Stimulated activated CD8-positive, alpha-beta memory T cell treated with anti-CD3 and anti-CD28 coated beads, Interleukin-15, amount 100 ng/mL, for 1 hour (primary cell): ENCODE data around the gene CDK1.

Source experiments
- DNase-seq: peaks from one replicate; pipeline ENCODE4 v3.0.0-alpha.2; 2020; ENCODE audit warnings: low read depth

CDK1 gene

DNA sequence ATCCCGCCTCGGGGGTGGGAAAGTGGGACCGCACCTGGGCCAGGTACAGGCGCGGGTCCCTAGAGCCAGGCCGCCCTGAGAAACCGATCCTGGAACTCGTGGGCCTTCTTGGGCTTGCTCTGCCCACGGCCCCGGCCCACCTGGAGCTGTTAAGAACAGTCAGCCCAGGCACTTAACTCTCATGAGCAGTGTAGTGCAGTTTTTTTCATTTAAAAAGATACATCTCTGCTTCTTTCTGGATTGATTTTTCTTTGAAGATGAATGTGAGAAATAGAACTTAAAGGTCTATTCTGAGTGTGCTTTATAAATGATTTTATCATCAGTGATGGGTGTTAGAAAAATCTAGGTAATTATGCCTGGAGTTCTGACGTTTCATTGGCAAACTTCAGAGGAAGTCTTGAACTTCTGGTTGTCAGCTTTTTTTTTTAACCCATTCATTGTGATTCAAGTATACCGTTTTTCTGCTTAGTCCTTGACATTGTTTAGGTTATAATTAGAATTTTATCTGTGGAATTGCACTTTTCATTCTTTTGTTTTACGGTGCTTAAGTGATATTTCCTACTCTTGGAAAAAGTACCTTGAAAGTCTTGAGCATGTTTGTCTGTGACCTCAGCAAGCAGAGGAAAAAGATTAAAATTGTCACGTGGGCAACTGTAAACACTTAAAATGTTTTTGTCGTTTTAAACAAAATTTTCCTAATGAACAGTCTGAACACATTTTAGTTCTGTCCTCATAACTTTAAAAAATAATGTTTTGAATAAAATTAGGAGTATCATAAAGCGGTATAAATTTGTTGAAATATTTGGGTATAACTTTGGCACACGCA, 906 bp downstream of the CDK1 start:
- no peak for DNase-seq

DNA sequence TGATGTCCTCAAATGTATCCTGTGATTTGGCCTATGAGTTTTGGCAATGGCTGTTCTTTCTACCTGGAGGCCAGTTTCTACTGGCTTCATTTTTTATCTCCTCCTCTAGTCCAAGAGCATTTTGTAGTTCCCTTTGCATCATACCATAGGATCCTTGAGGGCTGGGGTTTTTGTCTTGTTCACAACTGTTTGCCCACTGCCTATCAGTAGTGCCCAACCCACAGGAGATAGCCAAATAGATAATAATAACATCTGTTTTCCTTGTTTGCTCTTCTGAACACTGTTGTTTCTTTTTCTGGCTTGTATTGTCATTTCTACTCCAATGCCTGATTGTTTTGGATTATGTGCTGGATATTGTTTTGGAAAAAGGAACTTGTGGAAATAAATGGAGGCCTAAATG, 3.4 kb downstream of the CDK1 start:
- no peak for DNase-seq

DNA sequence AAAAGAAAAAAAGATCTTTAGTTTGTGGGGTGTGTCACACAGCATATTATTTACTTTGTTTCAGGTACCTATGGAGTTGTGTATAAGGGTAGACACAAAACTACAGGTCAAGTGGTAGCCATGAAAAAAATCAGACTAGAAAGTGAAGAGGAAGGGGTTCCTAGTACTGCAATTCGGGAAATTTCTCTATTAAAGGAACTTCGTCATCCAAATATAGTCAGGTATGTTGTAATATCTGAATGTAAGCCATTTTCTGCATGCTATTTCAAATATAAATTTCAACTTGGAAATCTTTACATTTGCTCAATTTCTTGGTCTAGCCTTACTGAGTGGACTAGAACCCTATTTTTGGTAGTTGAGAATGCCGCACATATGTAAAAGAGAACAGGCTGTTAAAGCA, 6.4 kb downstream of the CDK1 start:
- no peak for DNase-seq

DNA sequence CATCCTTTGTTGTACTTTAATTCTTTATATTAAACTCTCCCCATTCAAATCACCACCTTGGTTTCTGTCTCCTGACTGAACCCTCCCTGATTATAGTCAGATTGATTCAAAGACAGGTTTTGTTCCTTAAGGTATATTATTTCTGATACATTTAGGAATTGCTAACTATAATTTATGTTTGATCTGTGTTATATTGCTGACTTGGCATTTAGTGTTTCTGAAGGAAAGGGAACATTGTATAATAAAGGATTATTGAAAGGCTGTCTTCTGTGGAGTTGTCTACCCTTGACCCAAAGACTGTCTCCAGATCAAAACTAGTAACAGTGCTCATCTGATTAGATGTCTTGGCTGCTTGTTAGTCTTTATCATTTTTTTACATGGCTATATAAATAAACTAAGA, 10.3 kb downstream of the CDK1 start:
- no peak for DNase-seq

DNA sequence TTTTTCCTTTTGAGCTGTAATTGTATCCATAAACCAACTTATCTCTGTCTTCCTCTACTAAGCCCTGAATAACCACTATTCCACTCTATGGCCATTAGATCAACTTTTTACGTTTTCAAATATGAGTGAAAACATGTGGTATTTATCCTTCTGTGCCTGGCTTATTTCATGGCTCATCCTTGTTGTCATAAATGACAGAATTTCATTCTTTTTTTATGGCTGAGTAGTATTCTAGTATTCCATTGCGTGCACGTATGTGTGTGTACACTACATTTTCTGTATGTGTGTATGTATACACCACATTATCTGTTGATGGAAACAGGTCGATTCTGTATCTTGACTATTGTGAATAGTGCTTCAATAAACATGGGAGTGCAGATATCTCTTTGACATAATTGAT, 11.1 kb downstream of the CDK1 start:
- DNase-seq: no peak

DNA sequence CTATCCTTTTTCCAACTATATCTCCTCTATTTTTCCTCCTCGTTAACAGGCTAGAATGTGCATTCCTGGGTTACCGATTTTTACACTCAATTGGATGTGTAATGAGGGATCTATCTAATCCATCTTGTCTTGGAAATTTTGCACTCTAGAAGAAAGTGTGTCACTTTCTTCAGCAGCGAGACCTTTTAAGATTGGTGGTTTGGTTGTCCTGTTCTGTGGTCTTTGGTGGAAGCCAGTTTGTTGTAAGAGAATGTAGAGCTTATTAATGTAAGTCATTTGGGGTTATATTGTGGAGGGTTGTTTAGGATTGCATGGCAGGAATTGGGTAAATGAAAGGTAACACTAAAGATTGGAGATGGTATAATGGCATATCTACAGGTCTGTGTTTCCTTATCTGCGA, 16.7 kb downstream of the CDK1 start:
- DNase-seq: no peak

DNA sequence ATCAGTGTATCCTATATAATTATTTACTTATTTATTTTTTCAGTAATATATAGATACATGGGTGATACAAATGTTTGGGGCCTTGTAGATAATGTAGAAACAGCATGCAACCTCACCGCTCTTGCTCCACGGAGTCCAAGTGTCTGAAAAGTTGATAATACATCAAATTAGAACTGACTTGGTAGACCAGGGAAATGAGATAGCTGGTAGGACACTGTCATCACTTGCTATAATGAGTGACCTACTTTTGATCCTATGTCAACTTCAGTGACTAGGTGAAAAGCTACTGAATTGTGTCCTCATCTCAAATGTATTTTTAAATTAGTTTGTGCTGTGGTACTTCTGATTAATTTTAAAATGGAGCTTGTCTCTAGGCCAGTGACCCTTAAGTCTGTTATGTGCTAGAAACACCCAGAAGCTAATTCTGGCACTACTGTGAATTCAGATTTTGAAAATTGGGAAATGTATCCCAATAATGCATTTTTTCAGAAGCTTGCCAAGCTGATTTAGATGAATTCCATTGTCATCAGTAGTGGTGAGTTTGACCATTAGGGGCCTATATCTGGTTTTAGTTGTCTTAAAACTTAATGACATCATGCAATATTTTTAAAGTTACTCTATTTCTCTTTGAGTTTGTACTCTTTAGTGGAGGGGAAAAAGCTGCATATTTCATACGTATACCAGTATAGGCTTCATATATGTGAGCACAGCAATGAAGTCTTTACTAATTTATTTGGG, 17.4 kb downstream of the CDK1 start:
- no peak for DNase-seq

DNA sequence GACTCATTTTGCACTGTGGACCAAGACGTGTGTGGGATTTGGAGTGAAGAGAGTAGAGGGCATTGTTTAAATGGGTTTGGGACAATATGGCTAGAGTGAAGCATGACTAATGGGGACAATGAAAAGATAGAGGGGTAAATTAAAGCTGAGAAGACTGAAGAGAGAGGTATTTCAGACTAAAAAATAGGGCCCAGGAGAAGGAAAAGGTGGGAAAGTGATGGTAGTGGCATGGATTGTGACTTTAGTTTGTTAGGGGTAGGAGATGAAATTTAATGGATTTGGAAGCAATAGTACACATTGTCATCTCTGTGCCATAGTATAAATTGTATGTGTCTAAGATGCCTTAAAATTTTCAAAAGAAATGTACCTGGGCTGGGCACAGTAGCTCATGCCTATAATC, 18.2 kb downstream of the CDK1 start:
- DNase-seq: no peak

DNA sequence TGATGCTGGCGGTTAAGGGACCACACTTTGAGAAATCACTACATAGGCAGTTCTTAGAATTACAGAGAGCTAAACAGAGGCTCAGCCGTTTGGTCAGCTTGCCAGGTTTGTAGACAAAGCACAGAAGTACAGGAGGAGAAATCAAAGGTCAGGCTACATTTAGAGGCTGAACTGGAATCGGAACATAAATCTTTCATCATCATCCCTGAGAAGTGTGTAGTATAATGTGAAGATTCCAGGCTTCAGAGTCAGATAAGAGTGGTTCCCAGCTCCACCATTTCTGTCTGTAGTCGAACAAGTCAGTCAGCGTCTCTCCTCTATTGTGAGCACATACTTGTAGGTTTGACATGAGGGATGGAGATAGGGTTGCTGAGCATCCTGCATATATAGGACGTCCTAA, 18.9 kb downstream of the CDK1 start:
- DNase-seq: no peak

DNA sequence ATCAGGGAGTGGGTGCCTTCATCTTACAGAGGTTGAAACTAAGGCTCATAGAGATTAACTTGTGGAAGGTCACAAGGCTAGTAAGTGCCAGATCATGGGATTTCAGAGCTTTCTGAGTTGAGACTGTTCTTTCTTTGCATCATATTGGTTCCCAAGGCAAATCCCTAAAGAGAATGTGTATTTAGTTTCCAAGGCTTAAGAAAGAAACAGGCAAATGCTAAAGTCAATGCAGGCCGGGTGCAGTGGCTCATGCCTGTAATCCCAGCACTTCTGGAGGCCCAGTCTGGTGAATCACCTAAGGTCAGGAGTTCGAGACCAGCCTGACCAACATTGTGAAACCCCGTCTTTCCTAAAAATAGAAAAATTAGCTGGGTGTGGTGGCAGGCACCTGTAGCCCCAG, 19.8 kb downstream of the CDK1 start:
- DNase-seq: no peak

DNA sequence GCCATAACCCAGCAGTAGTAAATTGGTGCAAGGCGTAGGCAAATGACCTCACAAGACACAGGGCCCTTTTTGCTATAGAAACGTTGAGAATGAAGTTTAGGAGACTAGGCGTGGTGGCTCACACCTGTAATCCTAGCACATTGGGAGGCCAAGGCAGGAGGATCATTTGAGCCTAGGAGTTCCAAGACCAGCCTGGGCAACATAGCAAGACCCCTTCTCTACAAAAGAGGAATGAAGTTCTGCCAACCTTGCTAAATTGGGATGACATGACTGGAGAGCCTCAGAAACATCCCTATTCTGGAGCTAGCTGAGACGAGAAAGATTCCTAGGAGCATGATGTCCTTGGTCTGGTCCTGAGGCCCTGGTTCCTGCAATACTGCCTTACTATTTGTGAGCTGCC, 20.6 kb downstream of the CDK1 start:
- DNase-seq: no peak

DNA sequence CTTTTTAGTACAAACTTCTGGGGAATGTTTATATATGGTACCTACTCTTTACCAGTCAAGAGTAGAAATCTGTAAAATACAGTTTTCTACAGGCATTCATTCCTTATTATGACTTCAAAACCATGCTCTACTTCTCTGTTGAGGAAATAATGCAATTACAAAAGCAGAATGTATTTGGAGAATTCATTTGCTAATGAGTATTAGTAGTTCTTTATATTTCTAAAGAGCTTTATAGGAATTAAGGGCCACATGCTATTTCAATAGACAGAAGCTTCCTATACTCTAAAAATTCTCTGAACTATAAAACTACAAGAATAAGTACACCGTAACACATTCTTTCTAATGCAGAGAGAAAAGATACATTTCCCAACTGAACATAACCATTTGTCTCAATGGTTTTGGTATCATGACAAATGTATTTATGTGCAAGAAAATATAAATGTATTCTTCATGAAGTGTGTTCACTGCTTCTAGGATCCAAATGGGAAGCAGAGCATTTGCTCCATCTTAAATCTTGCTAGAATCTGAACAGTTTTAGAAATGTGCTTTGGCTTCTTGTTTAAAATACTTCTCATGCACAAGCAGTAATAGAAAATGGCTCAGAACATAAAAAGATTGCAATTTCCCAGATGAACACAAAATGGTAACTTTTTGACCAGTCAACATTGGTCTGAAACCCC, 21.8 kb downstream of the CDK1 start:
- no peak for DNase-seq

DNA sequence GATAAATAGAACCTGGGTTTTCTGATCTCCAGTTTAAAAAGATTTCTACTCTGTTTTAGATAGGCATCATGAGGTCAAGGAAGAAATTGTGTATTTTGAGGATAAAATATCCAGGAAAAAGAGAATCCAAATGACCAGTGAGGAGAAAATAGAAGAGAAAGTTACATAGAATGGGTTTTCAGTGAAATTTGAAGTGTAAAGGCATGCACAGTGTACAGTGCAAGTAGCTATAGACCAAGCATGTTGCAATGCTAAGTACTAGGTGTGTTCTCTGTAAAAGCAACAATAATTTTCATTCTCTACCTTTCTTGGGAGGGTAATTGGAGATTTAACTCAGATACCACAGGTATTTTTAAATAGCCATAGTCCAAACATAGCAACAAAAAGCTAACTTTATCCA, 22.6 kb downstream of the CDK1 start:
- no peak for DNase-seq

DNA sequence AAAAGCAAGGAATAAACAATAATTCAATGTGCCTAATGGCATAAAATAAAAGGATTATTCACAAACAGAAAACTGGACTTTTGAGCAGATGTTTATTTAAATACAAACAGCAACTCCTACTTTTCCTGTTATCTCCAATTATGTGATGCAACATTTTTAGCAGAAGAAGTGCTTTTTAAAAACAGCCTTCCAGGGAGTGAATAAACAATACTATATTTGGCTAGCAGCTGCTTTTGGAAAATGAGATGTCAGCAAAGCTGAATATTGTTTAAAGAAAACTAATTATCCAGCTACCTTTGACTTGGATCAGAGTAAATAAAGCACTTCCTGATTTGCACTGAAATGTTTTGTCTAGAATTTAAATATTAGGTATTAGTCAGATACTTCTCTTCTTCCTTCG, 23.2 kb downstream of the CDK1 start:
- DNase-seq: no peak

DNA sequence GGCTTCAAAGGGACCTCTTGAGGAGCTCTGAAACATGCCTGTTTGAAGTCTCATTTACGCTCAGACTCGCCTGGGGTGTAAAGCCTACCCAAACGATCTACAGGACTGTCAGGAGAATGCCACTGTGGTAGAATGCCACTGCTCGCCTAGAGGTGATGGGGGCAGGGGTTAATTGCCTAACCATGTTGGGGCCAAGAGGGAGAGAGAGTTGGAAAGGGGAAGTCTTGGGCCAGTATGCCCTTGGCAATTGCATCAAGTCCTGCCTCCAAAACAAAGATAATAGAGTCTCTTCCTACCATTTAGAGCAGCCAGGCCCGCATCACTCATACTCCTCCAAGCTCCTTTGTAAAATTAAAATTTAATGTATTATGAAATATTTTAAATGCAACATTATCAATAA, 25.2 kb downstream of the CDK1 start:
- no peak for DNase-seq

DNA sequence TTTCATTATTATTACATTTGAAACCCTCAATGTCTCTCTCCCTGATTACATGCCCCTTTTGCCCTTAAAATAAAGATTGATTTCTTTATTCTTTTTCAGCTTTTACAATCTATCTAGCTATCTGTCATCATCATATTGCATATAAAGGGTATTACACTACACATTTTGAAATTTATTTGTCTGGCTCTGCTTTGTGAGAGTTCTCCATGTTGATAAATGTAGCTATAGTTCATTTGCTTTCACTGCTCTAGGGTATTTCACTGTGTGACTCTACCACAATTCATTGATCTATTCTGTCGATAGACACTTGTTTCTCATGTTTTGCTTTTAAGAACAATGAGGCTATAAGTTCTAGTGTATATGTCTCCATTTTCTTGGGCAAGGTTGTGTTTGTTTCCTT, 25.6 kb downstream of the CDK1 start:
- no peak for DNase-seq

DNA sequence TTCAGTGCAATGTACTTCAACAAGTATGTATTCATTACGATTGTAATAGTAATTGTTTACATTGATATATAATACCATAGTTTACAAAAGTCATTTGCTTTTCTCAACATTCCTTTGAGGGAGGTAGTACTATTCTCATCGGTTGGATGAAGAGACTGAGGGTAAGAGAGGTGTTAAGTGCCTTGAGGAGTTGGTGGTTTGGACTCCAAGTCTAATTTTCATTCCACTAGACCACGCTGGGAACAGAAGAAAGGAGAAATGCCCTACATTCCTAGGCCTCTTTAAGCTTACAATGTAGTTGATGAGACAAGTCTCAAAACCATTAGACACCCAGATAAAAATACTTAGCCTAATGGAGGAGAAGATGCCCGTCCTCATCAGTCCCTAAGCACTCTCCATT, 28.6 kb downstream of the CDK1 start:
- no peak for DNase-seq

DNA sequence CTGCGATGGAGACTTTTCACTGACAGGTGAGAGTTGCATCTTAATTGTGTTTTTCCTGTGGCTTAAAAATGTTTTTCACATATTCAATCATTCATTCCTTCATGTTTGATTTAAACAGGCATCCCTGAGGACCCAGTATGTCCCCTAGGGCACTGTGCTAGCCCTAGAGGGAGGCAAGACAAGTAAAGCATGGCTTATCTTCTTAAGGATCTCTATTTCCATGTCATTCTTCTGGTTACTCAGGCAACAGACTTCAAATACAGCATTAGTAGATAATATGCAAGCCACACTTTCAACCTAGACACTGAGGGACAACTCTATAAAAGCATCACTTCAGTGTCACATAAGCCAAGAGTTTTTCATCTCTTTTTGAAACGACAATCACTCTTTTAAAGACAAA, 29.2 kb downstream of the CDK1 start:
- DNase-seq: no peak

DNA sequence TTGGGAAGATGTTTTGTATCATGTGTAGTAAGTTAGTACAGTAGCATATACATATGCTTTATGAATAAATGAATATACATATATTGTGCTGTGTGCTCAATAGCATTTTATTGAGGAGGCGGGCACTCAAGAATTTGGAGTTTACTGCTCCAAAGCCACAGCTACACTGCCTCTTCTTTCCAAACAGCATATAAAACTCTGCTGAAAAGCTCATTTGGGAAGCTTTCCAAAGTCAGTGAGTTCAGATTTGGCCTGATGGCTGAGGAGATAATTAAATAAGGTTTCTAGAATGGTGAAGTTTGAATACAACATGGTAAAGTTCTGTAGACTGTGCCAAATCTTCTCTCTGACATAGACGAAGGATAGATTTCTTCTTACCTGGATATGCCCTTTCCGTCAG, 29.8 kb downstream of the CDK1 start:
- no peak for DNase-seq

DNA sequence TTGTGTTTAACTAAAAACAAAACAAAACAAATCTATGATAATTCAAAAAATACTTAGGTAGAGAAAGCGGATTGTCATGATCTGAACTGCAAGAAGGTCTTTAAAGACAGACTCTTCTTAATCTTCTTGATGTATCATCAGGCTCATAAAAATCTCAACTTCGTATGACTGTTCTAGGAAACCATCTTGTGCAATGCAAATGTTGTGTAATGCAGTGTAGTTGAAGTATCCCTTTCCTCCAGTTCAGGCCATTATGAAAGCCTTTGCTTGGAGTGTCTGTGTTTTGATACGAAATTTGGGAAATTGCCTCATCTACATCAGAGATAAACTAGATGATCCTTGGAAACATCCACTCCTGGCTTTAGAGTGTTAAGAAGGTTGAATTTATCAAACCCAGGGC, 30.9 kb downstream of the CDK1 start:
- DNase-seq: no peak

DNA sequence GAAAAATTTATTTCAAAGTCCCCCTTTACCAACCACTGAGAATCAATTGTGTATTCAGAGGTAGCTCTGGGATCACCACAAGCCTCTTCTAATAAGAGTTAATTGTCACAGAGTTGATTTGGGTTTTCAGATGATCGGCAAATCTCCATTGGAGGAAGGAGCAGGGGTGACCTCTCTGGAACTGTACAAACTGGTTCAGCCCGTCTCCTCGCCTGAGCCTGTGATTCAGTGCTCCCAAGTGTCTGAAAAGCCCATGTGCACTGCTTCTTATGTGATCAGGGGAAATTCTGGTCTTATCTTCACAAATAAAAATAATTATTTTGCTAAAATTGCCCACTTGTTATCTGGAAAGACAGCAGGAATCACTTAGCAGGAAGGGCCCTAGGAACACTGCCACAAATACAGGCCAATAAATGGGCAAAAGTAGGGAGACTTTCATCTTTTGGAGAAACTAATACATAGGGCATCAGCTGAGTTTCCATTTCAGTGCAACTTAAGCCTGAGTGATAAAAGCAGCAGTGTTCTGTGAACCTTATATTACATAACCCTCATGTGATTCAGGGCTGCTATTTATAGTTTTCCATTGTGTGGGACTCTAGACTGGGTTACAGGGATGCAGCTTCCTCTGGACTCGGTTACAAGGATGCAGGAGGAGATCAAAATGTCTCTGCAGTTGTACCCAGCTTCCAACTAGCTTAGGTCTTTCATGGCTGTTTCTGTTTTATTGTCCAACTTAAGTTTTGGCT, 32.3 kb downstream of the CDK1 start:
- no peak for DNase-seq

DNA sequence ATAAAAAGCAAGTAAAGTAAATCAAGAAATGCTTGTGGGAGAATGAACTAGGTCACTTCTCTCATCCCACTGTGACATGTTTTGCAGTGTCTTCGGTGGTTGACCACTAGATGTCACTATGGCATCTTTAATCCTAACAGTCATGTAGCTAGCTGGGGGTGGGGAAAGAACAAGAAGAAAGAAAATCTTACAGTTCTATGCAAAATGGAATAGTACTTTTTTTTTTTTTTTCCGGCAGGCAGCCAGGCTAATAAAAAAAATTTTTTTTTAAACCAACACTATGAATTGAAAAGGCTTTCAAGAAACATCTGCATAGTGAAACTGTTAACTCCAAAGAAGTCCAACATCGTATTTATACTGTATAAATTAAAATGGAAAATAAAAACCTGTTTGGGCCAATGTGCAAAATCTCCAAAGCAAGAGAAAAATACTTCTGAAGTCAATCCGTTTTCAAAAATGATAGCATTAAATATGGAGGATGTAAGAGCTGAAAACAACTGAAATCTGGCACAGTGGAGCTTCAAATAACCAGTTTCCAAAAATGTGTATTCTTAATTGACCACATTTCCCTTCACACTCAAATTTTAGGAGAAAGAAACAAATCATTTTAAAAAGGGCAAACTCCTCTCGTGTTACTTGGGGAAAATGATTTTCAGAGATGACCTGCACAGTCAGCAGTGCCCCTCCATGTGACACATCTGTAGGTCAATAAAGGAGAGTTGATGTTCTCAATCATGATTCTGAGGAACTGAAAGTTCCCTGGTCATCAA, 38.5 kb downstream of the CDK1 start:
- DNase-seq: no peak
